GM18873 (cell line): ENCODE results near the gene ACACA.
"Not testable (repeated sequence)": the region's sequence is repeated elsewhere in the genome, so short reads cannot be mapped to it uniquely, and the experiment has no call there.

Experiments
- ATAC-seq: cut with Tn5 transposase; IDR thresholded peaks from one replicate; pipeline ENCODE4 v1.9.1; 2021; ENCODE audit warnings: mild to moderate bottlenecking, moderate library complexity, moderate number of reproducible peaks; ENCODE audit not compliant: unreplicated experiment, low FRiP score

The ACACA gene

DNA sequence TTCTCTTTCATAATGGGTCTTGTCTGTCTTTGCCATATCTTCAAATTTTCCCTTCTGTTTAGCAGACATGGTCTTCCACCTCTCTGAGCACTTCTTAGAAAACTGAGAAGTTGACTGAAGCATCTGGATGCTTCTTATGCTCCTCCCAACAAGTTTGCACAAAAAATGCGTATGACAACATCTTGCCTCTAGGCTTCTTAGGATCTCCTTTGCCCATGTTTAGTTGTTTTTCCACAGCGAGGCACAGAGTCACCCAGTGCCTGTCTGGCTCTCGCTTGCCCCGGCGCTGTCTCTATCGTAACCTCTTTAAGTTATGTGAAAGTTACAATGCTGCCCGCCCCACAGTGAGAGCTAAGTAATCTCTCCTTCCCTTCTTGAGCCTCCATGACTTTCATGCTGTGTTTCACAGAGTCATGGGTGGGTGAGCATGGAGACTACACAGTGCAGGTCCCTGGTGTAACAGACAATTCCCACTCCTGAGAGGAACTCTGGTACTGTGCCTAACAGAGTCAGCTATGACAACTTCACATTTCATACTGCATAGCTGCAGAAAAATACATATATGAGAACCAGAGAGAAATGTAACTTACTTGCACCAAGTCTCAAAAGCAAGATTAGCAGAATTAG is 262.4 kb downstream of the ACACA start:
- no peak for ATAC-seq

DNA sequence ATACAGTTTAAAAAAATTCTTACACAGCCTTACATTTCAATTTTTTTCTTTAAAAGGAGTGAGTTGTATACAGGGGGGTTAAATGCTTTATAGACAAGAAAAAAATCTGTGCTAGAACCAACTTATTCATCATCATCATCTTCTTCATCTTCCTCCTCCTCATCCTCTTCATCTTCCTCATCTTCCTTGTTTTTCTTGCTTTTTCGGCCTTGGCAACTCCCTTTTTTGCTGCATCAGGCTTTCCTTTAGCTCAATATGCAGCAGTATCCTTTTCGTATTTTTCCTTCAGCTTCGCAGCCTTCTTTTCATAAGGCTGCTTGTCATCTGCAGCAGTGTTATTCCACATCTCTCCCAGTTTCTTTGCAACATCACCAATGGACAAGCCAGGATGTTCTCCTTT is 263.1 kb downstream of the ACACA start:
- ATAC-seq, result not testable (repeated sequence)

DNA sequence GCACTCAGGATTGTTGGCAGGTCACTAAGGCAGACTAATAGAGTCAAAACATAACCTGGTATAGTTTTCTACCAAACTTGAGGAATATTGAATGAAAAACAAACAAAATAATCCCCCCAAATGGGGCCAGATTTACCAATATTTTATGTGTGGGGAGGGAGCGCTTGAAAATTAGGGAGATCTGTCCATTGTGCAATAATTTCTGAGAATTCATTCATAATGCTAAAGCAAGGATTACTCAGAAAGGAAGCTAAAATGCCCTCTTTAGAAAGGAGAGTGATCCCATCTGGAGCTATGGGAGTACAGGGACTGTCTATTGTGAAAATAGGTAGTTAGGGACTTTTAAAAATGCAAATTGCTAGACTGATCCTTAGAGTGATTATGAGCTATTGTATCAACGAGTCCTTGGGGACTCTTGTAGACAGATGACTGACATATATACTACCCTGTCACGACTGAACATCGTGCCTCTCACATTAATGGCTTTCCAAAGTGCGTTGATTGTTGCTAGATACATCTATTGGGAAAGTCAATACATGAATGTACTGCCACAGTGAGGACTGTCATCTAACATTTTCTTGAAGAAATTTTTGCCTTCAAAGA is 264.2 kb downstream of the ACACA start:
- no peak for ATAC-seq

DNA sequence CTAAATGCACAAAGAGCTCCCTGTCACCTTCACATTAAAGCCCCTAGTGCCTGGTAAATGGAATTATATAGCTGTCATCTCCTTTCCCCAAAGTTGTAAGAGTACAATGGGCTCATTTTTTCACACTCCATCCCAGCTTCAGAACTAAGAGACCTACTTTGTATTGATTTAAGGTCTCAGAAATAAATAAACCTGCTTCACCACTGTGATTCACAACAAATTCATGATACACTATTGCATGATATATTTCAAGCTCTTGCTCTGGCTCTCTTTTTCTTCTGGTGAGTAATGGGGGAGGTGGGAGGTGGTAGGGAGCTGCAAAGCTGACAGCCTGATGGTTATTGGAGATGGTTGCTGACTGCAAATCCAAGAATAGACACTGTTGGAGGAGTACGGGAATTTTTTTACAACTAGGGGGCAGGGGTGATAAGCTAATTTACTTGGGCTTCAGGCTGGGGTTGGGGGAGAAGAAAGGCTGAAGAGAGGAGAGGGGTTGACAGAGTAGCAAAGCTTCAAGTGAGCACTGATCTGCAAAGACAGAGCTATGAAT is 268.0 kb downstream of the ACACA start:
- ATAC-seq, result no peak

DNA sequence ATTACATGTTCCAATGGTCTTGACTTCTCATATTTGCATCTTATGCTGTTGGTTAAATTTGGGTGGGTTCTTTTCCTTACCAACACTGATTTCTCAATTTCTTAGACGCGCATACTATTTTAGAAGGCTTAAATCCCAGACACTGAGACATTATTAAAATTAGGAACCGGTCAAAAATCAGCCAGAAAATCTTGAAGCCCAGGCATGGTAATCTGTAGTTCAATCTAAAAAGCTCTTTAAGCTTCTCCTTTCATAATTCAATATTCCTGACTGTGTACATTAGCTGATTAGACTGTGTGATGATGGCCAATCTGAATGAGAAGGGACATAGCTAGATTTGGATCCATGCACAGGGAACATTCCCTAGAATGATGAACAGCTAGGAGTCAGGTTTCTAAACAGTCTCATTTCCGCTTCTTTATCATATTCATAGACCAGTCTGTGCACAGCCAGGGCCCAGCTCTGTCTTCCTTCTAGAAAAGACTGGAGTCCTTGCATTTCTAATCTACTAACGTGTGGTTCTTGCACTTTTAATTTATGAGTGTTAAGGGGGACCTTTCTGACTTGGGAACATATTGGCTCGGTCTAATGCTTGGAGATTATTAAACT is 268.6 kb downstream of the ACACA start:
- ATAC-seq, result no peak

DNA sequence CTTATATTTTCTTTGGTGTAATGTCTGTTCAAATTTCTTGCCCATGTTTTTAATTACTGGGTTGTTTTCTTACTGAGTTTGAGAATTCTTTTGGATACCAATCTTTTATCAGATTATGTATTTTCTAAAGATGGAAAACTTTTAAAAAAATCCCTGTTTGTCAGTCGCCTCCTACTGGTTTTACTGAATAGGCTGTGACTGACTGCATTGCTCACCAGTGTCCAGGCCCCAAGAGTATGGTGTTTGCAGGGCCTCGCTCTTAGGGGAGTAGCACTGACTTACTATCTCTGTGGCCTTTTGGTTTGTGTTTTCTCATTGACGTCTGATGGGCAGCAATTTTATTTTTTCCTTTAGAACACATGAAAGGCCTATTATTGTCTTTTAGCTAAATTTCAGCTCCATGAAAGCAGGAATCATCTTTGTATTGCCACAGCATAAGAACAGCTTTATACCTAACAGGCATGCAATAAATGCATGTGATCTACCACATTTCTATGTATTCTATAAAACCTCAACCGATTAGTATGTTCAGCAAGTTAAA is 269.5 kb downstream of the ACACA start:
- ATAC-seq, result no peak

DNA sequence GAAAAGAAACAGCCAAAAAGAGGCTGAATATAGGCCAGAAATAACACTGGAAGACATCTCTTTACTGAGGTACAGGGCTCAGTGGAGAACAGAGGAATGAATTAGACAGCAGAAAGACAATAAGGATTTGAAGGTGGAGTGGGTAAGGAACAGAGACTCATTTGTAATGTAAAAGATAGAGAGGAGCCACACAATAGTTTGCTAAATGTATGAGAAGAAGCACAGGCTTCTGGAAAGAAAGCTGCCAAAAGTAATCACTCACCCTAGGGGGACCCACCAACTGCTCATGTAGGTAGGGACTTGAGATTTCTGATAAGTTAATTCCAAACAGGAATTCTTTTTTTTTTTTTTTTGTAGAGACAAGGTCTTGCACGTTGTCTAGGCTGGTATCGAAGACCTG is 271.1 kb downstream of the ACACA start:
- ATAC-seq, result no peak

DNA sequence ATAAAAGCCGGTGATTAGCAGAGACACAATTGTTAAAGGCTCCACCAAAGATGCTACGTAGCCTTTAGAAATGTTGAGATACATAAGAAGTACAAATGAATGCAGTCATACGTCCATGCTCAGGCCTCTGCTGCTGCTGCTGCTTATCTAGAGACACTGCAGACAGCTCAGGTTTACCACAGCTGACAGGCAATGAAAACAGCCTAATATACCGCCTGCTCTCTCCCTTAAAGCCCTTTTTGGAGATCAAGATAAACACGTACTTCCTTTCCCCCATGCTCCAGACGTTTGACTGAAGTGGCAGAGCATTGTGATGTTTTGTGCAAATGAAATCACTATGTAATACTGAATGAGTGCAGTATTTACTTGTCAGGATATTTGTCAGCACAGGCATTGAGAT is 272.6 kb downstream of the ACACA start:
- no peak for ATAC-seq

DNA sequence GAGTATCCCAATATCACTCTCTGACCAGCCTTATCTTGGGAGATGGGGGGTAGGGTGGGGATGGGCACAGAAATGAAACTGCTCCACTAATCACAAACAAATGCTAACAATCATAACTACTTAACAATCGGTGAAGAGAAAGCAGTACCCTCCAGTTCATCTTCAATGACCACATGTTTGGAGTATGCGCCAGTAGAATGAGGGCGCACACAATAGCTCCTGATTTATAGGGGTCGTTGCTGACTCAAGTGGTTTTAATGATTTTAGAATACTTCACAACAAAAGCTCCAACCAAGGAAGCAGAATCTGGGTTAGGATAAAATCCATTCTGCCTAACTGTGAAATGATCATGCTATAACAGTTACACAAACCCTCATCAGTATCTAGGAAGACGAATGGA is 273.5 kb downstream of the ACACA start:
- ATAC-seq, result no peak

DNA sequence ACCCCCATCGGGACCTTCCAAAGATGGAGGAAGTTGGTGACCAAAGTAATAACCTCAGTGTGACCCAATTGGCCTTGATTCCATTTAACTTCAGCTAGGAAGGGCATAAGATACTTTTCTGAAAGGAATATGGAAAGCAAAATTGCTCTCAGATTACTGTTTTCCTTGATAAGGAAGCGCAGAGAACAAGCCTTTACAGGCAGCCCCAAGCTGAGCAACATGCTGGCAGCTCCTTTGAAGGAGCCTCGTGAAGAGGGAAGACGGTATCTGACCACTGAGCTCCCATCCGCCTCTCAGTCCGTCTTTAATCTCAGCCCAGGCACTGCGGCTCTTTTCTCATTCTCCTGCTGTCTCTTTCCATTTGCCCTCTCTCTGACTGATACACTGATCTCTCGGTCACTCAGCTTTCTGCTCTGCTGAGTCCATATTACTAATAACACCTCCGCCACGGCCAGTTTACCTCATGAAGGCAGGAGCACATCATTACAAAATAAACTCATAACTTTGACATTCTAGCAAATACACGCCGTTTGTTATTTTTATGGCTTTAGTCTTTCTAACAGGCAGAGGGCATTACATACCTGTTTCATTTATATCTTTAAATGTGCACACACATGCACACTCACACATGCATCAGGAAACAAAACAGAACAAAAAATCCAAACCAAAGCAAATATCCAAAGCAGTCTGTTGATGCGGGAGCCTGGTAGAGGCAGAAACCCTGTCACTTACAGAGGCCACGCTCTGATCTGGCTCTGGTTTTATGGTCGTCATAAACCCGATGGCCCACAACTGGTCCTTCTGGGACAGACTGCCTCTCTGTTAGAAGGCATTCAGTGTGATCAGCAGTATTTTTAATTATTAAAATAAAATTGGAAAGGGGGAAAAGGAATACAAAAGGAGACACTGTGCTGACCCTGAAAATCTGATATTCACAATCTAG is 274.7 kb downstream of the ACACA start:
- ATAC-seq, result no peak

DNA sequence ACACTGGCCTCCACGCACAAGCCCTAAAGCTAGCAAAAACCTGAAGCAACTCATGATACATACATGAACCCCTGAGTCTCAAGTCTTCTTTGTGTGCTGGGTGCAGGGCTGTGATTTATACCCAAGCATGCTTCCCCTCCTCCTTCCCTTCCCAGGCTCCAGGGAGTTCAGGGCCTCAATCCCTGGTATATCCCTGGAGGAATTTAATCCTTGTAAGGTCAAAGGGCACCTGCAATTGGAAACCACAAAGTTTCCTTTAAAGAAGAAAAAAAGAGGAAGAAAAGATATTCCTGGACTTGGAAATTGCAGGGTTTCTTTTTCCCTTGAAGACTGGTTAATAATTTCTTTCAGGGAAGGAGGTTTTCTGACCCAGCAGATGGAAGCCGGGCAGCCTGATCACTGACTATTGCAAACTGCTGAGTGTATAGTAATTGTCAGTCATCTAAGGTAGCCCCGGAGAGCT is 275.6 kb downstream of the ACACA start:
- ATAC-seq, result no peak

DNA sequence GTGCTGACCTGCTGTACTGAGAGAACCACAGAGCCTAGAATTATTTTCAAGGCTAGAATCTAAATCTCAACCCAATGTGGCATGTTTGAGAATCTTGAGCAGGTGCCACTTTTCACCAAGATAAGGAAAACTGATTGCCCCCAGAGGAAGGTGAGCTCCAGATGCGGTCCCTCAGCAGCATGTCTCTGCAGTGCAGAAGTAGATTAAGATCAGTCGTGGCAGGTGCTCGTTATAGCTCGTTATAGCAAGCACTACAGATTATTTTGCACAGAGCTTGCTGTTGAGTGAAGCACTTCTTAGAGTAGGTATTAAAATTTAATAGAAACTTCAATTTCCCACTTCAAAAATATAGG is 281.8 kb downstream of the ACACA start:
- ATAC-seq, result no peak

DNA sequence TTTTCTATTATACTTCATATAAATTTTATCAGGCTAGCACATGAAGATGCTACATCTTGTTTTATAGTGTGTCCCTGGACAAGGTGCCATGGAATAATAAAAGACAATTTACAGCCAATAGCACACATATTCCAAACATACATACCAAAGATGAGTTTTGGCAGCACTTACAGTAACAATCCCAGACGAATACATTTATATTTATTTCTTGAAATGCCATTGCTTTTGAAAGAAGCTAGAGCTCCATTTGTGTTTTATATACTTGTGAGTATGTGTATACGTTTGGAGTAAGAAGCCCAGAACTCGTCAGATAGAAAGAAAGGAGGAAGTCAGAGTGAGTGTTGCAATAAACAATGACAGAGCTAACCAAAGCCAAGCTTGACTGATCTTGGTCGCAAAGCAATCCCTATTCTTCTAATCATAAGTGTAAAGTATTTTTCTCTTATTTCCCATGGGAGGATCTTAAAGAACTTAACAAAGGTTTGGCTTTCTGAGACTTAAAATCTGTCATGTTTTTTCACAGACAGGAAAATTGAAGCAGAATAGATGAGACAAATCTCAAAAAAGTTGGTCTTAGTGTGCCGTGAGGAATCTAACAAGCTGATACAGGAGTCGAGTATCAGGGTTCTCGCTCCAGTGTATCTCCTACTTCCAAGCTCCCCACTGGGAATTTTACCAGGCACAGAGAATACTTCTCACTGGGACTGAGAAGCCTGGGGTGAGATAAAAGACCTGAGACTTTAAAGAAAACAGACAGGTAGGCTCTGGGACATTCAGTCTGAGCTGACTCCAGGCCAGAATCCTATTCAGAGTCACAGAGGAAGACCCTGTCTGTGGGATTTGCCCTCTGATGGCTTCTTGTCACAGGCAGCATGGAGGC is 282.5 kb downstream of the ACACA start:
- ATAC-seq, result no peak

DNA sequence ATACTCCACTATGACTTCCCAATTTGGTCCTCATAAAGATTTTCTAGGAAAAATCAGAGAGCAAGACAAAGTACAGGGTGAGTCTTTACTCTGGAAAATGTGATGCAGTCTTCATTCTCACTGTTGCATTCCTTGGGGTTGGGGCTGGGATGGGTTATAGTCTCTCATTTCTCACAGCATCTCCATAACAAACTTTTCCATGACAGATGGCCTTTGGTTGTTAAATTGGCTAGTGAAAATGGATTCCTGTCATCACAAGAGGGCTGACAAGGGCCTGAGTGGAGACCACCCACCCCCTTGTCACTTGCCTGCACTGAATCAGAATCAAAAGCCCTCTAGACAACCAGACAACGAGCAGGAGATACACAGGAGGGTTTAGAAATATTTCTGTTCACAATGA is 283.2 kb downstream of the ACACA start:
- ATAC-seq, result no peak

DNA sequence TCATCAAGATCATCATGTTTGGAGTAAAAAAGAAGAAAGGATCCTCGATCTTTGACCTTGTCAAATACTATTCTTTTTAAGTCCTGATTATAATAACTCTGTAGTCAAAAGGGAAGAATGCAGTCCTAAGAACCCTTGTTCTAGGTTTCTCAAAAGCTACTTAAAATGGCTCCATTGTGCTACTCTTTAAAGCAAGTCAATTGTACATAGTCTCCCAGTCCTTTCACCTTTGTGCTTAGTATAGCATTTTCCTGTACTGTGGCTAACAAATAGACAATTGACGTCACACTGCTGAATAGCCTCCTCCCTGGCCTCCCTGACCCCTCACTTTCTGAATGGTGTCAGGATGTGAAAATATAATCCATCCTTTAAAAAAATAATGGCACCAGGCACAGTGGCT is 285.0 kb downstream of the ACACA start:
- ATAC-seq, result no peak

DNA sequence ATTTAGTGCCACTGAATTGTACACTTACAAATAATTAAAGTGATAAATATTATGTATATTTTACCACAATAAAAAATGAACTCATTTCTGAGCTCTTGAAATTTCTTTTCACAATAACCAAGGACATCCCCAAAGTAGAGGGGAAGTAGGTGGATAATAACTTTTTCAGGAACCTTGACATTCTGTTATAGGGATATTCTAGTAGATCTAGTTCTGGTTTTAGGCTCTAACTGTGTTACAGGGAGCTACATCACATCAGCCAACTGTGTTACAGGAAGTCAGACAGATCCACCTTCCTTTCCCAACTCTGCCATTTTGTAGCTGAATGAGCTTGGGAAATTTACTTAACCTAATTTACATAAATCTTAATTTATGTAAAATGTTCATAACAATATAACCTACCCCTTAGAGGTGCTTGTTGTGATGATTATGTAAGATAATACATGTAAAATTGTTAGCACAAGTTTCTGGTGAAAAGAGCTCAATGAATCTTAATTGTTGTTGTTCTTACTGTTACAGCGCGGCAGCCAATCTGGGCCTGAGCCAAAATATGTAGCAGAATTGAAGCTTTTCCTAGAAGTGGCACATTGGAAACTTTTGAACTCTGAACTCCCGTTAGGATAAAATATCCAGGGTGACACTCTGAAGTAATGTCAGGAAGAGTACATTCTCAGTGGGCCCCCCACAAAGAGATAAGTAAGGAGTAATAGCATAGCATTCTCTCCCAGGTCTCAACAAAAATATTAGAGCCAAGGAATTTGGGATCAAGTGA is 288.1 kb downstream of the ACACA start:
- ATAC-seq, result no peak

DNA sequence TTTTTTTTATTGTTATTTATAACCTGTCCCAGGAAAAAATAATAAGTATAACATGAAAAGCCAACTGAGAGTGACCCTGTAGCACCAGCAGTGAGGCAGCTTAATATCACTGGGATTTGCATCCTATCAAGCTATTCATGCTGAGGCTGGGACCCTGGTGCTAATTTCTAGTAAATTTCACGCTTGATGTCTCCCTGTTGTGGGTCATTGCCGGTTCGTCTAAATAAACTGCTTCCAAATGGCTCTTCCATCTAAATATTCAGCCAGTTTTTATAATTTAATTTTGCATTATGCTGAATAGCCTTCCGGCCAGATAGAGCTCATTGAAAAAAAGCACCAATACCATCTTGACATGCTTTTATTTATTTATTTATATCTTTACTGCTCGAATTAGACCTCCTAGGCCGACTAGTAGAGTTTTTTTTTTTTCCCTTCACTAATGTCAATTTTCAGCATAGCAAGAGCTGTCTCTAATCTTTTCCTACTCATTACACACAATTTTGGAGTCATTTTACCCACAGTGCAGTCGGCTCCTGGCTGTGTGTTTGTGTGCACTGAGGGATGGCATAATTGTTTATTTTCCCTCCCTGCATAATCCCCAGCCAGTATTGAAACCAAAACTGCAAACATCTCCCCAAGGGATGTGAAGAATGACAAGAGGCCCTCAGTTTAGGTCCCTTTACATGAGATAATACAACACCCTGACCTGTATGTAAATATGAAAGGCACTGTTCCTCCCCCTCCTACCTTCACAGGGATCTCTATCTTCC is 289.1 kb downstream of the ACACA start:
- ATAC-seq, result no peak

DNA sequence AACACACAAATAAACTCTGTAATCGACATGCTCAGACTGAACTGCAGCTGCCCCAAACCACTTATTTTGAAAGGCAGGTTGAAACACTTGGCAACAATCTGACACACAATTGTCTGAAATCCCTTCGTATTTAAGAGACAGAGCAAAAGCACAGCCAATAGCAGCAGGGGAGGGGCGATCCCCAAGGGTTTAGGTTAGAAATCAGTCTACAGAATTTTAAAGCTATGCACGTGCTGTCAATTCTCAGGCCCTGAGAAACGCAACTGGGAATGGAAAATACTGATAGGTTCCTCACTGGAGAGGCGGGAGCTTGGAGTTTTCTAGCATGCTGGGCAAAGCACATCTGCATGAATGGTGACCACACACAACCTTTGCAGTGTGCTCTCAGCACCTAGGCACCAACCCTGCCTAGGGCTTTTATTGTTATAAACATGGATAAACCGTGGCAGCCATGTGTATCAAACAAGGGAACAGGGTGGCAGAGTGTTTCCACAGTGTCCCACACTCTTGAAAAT is 289.9 kb downstream of the ACACA start:
- no peak for ATAC-seq
